Measurements from ENCODE around the gene HOXB2.
A peak's percentile ranks its signal among the peaks of the same experiment; 100 is the strongest.

HOXB2 gene

DNA sequence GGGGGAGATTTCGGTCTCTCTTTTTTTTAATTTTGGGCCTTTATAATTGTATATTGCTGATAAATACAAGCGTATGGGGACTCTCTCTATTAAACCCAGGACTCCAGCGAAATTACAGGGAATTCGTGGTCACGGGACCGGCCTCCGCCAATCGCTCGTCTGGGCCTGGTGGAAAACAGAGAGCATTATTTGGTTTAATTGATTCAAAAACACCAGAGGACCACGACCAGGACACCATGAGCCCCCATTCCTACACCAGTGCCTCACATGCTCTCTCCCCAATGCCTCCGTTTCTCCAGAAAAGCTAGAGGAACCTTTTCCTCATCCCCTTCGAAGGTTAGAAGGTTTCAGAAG, at the start of gene HOXB2:
Gene HOXB2, minus strand, starts transcription at position 88 of the 354 bp plus-strand sequence. CDS start 198 bp downstream, outside the sequence.
- DNase-seq = no peak

DNA sequence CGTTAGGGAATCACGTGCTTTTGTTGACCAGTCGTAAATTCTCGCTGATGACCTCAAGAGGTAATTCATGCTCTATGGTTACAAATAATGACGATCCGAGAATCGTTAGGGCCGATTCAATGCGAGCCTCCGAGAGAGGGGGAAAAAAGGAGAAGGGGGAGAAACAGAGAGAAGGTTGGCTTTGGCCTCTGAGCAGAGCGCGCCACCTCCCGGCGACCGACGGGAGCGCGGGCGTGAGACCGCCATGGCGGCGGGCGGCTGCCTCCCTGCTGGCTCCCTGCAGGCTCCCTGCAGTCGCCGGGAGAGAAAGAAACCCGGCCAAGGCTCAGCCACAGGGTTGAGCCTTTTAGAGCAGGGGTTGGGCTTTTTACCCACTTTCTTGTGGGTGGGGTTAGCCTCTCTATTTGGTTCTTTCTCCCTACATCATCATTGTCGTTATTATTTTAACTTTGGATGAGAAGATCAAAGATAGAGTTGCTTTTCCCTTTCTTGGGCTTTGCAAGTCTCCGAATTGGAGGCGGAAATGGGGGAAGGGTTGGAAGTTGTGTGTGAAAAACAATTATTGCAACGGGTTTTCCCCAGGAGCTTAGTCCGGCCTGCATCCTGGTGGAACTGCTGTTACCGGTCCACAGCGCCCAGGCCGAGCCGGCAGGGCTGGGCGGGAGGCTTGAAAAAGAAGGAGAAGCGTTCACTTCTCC, 49.1 kb upstream of the HOXB2 start:
- DNase-seq = peak; percentile 81

DNA sequence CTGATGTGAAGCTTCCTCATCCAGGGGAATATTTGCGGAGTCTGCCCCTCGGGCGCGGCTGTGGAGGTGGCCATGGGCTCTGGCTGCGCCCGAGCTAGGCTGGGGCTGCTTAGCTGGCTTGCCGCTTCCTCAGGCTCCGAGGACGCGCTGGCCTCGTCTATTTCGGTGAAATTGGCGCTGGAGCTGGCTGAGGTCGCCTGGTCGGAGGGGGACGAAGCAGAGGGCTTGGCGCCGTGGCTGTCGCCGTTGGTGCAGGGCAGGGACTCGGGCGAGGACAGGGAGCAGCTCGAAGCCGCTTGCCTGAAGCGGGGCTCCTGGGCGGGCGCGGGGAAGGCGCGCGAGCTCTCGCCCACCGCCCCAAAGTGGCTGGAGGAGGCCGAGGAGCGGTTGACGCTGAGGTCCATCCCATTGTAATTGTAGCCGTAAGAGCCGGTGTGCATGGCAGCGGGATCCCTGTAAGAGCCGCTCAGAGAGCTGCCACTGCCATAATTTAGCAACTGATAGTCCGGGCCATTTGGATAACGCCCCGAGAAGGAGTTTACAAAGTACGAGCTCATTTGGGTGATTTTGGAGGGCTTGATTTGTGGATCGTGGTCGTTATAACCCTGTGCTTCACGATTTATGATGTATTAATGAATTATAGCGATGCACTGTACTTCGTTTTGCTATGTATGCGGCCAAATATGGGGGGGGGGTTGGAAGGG, 48.4 kb upstream of the HOXB2 start, which contains the start of gene HOXB5:
Gene HOXB5, minus strand, starts transcription at position 654 of the 704 bp plus-strand sequence. Its CDS starts 97 bp downstream, at position 557.
- DNase-seq = no peak

DNA sequence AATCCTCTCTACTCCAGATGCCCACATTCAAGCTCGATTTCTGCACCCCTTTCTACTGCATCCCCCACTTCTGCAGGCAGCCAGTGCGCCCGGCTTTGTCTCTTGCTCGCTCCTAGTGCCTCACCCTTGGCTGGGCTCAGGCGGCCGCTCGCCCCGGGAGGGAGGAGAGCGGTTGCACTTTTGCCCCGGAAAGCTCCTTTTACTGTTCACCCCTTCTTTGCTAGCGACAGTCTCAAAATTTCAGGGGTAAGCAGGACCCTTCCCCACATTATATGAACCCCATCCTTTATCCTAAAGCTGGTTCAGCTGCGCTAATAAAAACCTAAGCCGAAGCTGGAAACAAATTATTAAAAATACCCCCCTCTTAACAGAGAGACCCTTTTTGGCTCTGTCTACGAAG, 47.7 kb upstream of the HOXB2 start:
- no peak for DNase-seq

DNA sequence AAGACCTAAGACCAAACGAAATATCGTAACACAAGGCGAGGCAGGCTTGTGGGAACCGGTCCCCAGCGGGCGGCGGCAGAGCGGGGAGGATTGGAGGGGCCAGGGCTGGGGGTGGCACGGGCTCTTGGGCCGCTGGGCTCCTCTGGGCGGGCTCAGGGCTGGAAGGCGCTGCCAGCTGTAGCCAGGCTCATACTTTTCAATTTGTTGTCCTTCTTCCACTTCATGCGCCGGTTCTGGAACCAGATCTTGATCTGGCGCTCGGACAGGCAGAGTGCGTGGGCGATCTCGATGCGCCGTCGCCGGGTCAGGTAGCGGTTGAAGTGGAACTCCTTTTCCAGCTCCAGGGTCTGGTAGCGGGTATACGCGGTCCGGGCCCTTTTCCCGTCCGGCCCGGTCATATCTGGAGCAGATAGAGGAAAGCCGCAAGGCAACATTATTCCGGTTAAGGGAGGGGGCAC, 47.2 kb upstream of the HOXB2 start:
- no peak for DNase-seq

DNA sequence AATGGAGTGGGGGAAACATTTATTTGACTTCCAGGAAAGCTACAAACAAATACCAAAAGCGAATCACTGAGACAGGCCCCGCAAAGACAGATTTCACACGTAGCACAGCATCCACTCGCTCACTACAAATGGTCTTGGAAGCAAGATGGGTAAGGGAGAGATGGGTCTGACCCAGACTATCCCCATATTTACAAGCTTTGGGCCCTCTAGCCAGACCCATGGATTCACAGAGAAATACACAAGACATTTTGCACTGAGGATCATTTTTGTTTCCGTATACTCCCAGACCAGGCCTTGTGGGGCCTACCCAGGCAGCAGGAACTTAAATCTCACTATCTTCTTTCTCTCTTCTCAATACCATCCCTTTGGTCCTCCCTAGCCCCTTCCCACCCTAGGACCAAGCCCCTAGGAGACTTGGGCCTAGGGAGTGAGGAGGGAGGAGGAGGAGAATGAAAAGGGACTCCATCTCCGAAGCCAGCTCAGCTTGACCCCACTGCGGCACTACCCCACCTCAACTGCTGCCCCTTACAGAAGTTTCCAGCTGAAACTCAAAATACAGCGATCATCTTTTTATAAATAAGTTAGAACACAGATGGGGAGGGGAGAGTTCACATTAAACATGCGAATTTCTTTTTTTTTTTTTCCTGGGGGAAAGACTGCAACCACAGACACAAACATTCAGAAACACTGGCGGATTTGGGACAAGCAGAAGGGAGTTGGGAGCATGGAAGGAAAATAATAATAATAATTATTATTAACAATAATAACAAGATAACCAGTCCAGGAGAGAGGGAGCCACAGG, 46.5 kb upstream of the HOXB2 start:
- no peak for DNase-seq

DNA sequence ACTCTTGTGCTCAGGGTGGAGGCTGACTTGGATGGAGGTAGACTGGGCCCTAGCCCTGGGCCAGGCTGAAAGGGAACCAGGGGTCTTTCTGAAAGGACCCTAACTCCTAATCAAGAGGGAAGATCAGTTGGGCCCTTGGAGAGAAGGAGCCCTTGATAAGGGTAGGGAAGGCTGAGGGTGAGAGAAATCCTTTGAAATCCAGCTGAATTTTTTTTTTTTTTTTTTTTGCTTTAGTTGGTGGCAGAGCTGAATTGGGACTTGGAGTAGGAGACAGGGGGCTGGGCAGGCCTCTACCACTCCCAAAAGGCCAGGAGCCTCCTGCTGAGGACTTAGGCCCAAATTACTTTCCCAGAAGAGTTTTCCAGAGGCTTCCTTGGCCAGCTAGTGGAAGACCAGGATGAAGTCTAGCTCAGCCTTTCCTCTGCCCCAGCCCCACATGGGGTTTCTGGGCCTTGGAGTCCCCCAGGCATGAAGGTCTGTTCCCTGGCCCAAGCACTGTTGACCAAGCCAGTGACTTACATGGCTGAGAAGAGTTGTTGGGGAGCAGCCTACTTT, 45.8 kb upstream of the HOXB2 start:
- no peak for DNase-seq

DNA sequence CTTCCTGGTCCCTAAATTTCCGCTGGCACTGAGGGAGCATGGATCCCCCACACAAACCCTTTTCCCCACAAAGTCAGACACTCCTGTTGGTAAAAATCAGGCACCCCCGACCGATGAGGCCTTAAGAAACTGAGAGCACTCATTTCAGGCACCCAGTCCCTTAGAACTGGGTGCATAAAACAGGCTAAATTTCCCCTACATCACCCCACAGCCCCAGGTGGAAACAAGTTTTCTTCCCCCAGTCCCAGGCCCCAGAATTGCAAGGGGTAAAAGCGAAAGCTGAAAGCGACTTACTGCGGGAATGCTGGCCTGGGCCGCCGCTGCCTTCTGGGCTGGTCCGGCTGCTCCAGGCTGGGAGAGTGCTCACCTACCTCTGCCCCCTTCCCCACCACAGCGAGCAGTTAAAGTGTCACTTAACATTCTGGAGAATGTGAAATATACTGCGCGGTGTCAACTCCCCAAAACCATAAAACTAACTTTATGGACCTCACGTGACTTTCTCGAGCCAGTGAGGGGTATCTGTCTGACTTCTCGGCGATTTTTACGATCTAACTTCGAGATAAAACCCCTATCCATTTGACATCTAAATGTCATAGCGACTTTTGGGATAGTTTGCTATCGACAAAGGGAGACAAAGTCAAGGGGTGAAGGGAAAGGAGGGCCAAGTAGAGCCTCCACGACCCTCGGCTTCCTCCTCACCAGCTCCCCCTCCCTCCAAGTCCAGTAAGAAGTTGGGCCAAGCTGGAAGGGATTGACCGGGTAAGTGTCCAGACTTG, 45.1 kb upstream of the HOXB2 start, which contains the start of gene HOXB3:
Gene HOXB3, minus strand, starts transcription at position 411 of the 776 bp plus-strand sequence. CDS start 37,767 bp downstream, outside the sequence.
- DNase-seq = no peak

DNA sequence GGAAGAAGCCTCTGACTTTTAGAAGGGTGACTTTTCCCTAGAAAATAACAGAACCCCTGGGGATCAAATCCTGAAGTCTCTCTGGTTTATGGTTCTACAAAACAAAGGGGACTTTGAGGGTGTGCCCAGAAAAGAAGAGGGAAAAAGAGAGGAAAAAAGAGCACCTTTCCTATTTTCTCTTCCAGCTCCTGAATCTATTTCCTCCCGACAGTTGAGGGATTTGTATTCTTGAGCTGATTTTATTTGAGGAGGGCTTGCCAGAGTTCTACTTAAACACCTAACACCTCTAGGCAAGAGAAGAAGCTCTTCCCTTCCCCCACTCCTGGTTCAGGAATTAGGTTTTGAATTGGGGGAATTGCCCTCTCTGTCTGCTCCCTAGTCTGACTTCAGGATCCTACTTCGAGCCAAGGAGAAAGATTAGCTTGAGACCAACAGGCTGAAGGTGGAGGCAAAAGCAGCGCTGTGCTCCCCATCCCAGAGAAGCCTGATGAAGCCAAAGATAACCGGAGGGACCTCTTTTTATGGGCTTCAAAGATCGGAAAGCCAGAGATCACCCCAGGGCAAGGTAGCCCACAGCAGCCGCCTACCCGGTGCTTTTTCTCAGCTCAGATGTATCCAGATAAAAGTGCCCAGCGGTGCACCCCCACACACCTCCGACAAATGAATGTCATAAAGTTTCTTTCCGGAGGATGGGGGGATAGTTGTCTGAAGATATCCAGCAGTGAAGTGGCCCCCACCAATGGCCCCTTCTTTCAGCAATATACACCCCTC, 44.3 kb upstream of the HOXB2 start:
- no peak for DNase-seq

DNA sequence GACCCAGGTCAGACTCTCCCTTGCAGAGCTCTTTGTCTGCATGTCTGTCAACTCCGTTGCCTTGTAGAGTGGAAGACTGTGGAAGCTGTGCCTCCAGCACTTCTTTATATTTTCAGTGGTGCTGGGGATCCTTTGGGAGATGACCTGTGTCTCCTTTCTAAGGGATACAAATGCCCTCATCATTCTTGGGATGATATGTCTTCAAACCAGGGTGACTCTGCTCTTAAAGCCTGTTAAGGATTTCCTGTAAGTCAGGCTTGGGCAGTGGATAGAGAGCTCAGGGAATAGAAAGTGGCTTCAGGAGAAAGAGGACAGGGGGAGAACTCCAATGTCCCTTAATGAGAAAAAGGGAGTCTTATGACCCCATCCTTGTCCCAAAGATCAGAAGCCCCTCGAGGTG, 43.6 kb upstream of the HOXB2 start:
- DNase-seq = no peak

DNA sequence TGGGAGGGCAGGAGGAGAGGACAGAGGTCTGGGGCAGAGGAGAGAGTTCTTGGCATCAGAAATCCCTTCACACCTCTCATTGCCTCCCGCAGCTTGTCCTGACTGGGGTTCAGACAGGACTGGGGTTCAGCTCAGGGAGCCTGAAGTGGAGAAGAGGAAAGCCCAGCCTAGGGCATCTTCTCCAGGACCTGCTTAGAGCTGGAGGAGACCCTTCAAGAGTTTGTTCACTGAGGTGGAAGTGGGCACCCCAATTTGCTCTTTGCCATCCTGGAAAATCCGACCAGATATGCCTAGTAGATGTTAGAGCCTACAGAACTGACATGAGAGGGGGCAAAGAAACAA, 43.1 kb upstream of the HOXB2 start:
- DNase-seq = no peak

DNA sequence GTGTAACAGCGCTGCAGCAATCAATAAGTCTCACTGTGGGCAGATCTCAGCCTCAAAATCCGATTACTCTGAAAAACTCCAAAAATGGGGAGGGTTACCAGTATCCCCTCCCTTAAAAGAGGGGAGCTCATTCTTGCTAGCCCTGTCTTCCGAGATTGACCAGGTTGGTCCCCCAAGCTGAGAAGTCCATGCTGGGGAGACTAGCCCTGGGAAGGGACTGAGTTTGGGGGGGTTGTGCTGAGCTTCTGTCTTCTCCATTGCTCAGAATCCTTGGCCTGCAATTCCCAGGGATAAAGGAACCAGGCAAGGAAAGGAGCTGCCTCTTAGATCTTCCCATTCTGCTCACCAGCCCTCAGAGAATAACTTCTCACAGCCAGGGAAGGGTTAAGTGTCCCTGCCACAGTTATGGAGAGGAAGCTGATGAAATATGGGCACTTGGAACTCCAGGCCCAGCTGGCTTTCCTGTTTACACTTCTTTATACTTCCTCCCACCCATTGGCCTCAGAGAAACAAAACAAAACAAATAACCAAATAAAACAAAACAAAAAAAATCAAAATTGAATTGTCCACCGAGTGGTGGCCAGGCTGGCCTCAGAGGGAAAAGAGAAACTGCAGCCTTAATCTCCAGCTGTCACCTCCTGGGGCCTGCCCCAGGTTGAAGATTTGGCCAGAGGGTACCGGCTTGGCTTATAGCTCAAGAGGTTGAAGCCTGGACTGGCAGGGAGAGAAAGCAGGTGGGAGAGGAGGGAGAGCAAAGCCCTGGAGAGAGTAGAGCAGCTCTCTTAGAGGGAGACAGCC, 42.6 kb upstream of the HOXB2 start:
- DNase-seq = no peak

DNA sequence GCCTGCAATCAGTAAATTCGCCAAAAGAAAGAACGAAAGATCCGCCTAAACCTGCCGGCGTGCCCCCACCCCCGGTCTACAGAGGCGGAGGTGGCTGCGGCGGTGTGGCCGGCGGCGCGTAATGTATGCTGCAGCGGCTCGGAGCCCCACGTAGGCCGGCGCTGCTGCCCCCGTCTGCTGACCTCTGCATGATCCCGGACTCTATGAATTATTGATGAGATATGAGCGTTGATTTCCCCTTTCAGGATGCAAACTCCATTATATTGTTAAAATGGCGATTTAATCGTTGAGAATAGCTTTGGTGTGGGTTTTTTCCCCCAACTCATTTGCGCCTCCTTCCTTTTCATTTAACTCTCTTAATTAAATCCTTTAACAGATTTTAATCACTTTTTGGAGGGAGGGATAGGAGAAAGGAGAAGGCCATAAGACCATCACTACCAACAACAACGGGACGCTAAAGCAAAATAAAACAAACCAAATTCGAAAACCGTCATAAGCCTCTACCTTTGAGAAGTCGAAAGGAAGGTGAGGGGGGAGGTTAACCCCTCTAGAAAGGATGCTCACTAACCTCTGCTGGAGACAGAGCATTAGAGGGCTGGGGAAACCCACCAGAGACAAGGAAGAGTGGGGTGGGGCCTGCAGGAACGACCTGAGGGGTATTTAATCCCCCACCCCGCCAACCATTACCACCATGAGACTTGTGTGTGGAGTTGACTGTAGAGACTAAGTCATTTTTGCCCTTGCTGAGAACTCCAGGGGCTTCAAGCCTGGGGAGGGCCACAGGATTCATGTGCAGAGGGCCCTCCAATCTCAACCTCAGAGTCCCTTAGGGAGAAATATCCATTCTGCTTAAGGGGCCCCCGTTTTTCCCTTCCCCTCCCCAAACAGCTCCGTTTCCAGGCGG, 41.7 kb upstream of the HOXB2 start:
- no peak for DNase-seq

DNA sequence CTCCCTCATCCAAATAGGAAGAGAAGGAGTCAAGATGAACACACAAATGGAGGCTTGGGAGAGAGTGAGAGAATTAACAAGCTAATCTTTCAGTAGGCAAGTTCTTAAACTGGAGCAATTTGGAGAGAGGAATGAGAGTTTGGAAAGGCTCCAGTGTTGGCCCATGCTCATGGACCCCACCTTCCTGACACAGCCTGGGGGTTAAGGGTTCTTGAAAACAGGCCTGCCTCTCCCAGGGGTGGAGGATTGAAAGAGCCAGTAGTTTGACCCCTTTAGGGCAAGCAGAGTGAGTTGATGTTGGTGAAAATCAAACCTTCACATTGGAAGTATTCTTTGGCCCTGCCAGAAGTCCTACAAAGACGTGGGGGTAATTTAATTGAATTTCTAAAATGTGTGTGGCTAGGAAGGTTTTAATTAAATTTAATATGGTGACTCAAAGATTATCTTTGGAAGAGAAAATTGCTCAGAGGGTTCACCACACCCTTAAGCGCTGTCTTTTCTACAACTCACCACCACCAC, 39.4 kb upstream of the HOXB2 start:
- DNase-seq = no peak

DNA sequence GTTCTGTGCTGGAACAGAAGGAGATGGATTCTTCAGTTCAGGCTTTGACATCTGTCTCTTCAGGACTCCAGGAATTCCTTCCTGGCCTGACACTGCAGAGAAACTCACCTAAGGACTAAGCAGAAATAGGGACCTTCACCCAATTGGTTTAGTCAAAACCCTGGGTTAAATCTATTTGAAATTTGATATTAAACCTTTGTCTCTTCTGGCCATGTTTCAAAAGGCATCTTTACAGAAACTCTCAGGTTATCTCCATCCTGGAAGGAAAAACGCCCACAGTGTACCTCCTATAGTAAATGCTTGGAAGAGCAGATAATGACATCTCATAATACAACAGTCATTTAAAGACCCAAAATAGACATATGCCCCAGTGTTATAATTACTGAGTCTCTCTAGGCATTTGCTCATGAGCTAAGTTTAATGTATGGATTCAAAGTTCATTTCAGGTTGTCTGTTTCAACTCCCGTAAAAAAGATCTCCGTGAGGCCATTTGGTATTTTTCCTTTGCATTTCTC, 38.9 kb upstream of the HOXB2 start:
- no peak for DNase-seq

DNA sequence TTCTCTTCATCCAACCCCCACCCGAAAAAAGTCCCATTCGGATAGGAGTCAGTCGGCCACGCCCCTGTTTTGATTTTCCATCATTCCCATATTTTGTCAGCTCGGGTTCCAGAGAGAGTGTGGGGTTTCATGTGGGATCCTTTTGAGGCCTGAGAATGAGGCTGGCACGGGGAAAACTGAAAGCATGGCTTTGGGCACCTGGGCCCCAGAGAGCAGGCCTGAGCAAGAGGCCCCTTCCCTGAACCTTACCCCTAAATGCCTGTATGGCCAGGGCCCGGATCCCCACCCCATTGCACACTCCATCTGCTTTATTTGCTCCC, 37.8 kb upstream of the HOXB2 start:
- no peak for DNase-seq

DNA sequence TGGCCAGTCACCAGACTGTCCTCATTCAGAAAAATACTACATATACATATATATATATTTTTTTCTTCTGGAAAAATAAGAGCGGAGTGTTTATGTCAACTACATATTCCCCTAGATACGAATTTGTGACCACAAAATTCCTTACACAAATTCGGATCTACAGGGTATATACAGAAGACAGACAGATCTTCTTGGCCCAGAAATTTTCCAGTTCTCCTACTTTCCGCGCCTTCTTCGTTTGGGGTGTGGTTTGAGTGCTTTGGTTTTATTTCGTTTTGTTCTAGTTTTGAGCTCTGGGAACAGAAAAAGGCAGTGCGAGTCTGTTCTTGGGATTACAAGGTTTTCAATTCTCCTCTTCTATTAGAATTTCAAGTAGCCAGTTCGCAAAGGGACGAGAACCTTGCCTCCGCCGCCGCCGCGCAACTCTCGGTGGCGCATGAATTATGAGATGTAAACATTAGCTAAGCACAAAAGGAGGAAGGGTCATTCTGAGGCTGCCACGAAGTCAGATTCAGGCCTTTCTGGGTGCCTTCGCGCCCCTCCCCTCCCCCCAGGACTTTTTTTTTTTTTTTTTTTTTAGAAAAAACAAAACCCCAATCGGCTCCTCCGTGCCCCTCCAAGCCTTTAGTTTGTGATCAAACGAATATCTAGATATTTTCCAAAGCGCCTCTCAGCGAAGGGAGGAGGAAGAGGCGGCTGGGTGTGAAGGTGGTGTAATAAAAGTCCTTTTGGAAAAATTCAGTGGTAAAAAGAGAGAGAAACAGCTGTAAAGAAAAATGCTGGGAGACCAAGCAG, 35.0 kb upstream of the HOXB2 start:
- DNase-seq = no peak

DNA sequence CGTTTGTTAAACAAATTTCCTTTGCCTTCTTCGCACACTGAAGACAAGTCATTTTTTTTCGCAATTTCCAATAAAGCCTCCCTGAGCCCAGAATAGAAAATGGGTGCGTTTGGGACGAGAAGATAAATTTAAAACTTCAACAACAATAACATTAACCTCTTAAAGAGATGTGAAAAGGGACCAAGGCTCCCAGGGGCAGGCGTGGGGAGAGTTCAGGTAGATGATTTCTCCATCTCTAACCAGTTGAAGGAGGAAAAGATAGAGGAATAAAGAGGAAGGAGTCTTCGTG, 34.5 kb upstream of the HOXB2 start:
- no peak for DNase-seq

Measured in CD4-positive, alpha-beta T cell treated with Interleukin-17A for 1 hour (primary cell).